ENCODE measurements around the gene MRPL42. TPM values are rescaled to one million over a fixed set of nuclear protein-coding genes. Genes with fewer than 3 reads are reported as not detected.
"Not testable (repeated sequence)": the region's sequence is repeated elsewhere in the genome, so short reads cannot be mapped to it uniquely, and the experiment has no call there.

Gene MRPL42
- total RNA-seq, result 10 to 100 TPM; 93.8 to 95.8 TPM

DNA sequence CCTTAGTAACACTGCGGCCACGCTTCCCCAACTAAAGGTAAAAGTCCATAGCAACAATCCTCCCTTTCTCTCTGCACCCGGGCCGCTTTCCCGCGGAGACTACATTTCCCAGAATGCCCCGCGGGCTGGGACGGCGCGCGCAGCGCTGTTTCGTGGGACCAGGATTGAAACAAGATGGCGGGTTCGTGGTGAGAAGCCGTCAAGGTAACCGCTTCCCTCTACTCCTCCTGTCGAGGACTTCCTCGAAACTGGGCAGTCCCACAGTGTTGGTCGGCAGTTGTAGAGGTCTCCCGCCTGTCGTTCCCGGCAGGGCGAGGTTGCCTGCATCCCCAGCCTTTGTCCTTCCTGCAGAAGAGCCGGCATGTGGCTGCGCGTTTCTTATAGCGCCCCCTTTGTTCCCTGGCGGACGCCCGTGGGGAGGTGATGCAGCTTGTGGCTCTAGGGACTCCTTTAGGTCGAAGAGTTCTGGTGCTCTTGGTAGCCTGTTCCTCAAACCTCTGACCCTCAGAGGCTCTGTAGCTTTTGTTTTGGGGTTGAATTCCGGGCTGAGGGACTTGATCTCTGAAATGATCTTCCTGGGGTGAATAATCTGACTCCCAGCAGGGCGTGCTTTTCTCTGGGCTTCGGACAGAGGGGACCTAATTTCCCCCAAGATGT is at the start of gene MRPL42:
Gene MRPL42, plus strand, starts transcription at position 164 of the 657 bp plus-strand sequence. CDS start 1,772 bp downstream, outside the sequence.
- H3K36me3 Mint-ChIP-seq (ENCODE audit: low read depth), result peaks cover 12% of the 10 kb centered on the region
- H3K9me3 Mint-ChIP-seq, result no peaks in the 10 kb centered on the region
- no peaks in the 10 kb centered on the region for H3K27me3 Mint-ChIP-seq (ENCODE audit: low read depth)
- peak within 1 kb of the TSS; percentile 91 for H3K27ac Mint-ChIP-seq
- CTCF ChIA-PET, result interaction anchor here (0.6 to 1.6 kb wide), 11 partner anchors 9 to 912 kb away, joined by 3 to 7 read pairs (median 4); partner anchors contain the start of gene UBE2N
- DNase-seq, result peak; percentile 95
- H3K4me1 Mint-ChIP-seq (ENCODE audit: low read depth), result peaks cover 32% of the 10 kb centered on the region
- intact Hi-C loops (cut with micrococcal nuclease), result loop anchor here (1.0 to 5.0 kb wide), 7 partner anchors 19 to 479 kb away; partner anchors contain the start of genes CRADD and NUDT4
- H3K4me3 Mint-ChIP-seq, result peak within 1 kb of the TSS; percentile 95

GRCh38 chr12:93417967-93418480 is 49.3 kb upstream of the MRPL42 start:
- Mint-ChIP-seq H3K4me1 (ENCODE audit: low read depth) (peaks cover 85% of the 10 kb centered on the region), H3K36me3 (ENCODE audit: low read depth) (peaks cover 5% of the 10 kb centered on the region), H3K27ac (no peak overlapping the region), H3K27me3 (ENCODE audit: low read depth) (no peaks in the 10 kb centered on the region), H3K9me3 (no peaks in the 10 kb centered on the region), H3K4me3 (no peak overlapping the region)
- DNase-seq, result no peak
- intact Hi-C loops (cut with micrococcal nuclease), result no loop called here
- CTCF ChIA-PET, result interaction anchor here (1.3 to 1.6 kb wide), 2 partner anchors 14 to 430 kb away, joined by 6 to 10 read pairs; no protein-coding TSS in a partner anchor

DNA sequence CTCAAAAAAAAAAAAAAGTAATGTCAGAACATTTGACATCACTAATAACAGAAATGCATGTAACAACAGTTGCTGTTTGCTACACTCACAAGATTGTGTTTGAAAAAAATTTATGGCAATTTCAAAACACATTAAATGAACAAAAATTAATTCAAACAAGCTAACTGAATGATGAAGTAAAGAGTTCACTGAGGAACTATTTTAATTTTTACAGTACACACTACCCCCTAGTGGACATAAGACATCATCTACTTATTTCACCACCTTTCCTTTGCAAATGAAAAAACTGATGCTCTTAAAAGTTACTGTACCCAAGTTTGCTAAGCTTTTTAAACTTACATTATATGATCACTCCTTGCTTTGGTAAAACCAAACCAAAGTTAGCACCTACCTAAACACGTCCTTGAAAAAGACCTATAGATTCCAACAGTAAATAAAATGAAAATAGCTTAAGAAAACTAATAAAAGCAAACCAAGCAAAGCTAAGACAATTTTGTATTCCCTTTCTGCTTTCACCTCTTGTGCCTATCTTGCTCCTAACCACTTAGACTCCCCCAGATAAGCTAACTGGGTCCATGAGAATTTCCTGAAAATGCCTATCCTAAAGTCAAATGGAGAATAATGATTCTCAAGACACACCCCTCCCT is 47.8 kb upstream of the MRPL42 start:
- H3K4me3 Mint-ChIP-seq, result no peak overlapping the region

GRCh38 chr12:93422050-93422449 is 45.3 kb upstream of the MRPL42 start:
- Mint-ChIP-seq H3K9me3 (no peaks in the 10 kb centered on the region), H3K4me3 (no peak overlapping the region), H3K27ac (no peak overlapping the region), H3K4me1 (ENCODE audit: low read depth) (peaks cover 88% of the 10 kb centered on the region), H3K27me3 (ENCODE audit: low read depth) (no peaks in the 10 kb centered on the region), H3K36me3 (ENCODE audit: low read depth) (no peaks in the 10 kb centered on the region)
- CTCF ChIA-PET, result interaction anchor here (0.6 to 4.1 kb wide), 4 partner anchors 11 to 835 kb away, joined by 3 to 27 read pairs (median 4); no protein-coding TSS in a partner anchor
- no peak for DNase-seq
- intact Hi-C loops (cut with micrococcal nuclease), result loop anchor here (5.0 kb wide), 1 partner anchor 680 kb away; no protein-coding TSS in a partner anchor

More for the DNA sequence above, 47.8 kb upstream of the MRPL42 start:
- H3K27ac Mint-ChIP-seq, result no peak overlapping the region
- intact Hi-C loops (cut with micrococcal nuclease), result loop anchor here (1.0 to 5.0 kb wide), 6 partner anchors 41 to 683 kb away; no protein-coding TSS in a partner anchor
- CTCF ChIA-PET, result interaction anchor here (0.6 to 4.1 kb wide), 33 partner anchors 9 to 688 kb away, joined by 3 to 32 read pairs (median 4); no protein-coding TSS in a partner anchor
- no peaks in the 10 kb centered on the region for H3K27me3 Mint-ChIP-seq (ENCODE audit: low read depth)
- peaks cover 88% of the 10 kb centered on the region for H3K4me1 Mint-ChIP-seq (ENCODE audit: low read depth)
- H3K36me3 Mint-ChIP-seq (ENCODE audit: low read depth), result peaks cover 3% of the 10 kb centered on the region
- no peaks in the 10 kb centered on the region for H3K9me3 Mint-ChIP-seq
- no peak for DNase-seq

- H3K27me3 Mint-ChIP-seq (ENCODE audit: low read depth), result no peaks in the 10 kb centered on the region
- H3K4me3 Mint-ChIP-seq, result no peak overlapping the region
- CTCF ChIA-PET, result interaction anchor here (0.9 to 1.4 kb wide), 4 partner anchors 9 to 675 kb away, joined by 3 to 6 read pairs (median 4); no protein-coding TSS in a partner anchor
- peaks cover 89% of the 10 kb centered on the region for H3K4me1 Mint-ChIP-seq (ENCODE audit: low read depth)
- intact Hi-C loops (cut with micrococcal nuclease), result loop anchor here (1.0 kb wide), 1 partner anchor 10 kb away; no protein-coding TSS in a partner anchor
- peaks cover 2% of the 10 kb centered on the region for H3K36me3 Mint-ChIP-seq (ENCODE audit: low read depth)
- no peaks in the 10 kb centered on the region for H3K9me3 Mint-ChIP-seq
- no peak for DNase-seq
- peak overlapping the region; percentile 41 for H3K27ac Mint-ChIP-seq
These were observed 41.4 kb upstream of the MRPL42 start for GRCh38 chr12:93425736-93426411.

DNA sequence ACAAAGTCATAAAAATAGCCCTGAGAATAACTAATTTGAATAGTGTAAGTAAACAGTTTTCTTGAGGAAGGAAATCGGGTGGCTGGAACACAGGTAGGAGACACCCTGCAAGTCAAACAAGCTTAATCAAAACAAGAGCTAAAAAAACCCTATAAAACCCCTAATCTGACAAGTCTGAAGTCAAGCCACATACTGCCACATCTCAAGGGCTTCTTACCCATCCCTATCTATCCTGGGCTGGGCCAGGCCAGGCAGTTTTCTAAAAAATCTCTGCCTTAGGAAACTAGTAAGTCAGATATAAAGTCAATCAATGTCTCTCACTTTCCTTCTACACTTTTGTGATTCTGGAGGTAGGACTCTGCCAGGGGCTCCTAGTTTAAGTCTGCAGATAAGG is 40.9 kb upstream of the MRPL42 start:
- CTCF ChIA-PET, result interaction anchor here (0.9 to 1.4 kb wide), 3 partner anchors 335 to 674 kb away, joined by 3 to 6 read pairs (median 4); no protein-coding TSS in a partner anchor

DNA sequence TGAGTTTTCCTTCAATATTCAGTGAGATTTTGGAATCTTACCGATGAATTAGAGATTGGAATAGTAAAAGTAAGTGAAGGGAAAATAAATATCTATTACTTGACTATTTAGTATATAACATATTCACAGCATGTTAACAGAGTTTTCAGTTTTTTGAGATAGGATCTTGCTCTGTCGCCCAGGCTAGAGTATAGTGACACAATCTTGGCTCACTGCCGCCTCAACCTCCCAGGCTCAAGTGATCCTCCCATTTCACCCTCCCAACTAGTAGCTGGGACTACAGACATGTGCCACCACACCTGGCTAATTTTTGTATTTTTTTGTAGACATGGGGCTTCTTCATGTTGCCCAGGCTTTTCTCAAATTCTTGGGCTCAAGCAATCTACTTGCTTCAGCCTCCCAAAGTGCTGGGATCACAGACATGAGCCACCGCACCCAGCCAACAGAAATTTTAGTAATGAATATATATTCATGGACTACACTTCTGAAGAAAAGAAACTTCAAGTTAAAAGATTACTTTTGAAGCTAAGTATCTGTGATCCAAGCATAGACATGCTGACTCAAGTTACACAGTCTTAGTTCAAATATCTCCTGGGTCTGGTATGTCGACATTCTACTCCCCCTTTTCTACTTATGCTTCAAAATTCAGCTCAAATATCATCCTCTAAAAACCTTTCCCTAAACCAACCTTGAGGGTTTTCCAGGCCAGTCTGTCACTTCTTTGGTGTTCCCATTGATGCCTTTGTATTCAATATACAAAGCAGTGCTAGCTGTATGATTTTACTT is 39.3 kb upstream of the MRPL42 start:
- no peaks in the 10 kb centered on the region for H3K9me3 Mint-ChIP-seq
- H3K36me3 Mint-ChIP-seq (ENCODE audit: low read depth), result peaks cover 5% of the 10 kb centered on the region
- CTCF ChIA-PET, result interaction anchor here (1.4 kb wide), 1 partner anchor 8 kb away, joined by 5 read pairs; no protein-coding TSS in a partner anchor
- H3K27ac Mint-ChIP-seq, result peak overlapping the region; percentile 52
- H3K4me1 Mint-ChIP-seq (ENCODE audit: low read depth), result peaks cover 82% of the 10 kb centered on the region
- H3K27me3 Mint-ChIP-seq (ENCODE audit: low read depth), result no peaks in the 10 kb centered on the region
- intact Hi-C loops (cut with micrococcal nuclease), result loop anchor here (2.0 kb wide), 1 partner anchor 13 kb away; no protein-coding TSS in a partner anchor
- H3K4me3 Mint-ChIP-seq, result no peak overlapping the region
- no peak for DNase-seq

More for the DNA sequence above, 40.9 kb upstream of the MRPL42 start:
- peak; percentile 34 for DNase-seq
- H3K9me3 Mint-ChIP-seq, result no peaks in the 10 kb centered on the region
- peaks cover 89% of the 10 kb centered on the region for H3K4me1 Mint-ChIP-seq (ENCODE audit: low read depth)
- peak overlapping the region; percentile 41 for H3K27ac Mint-ChIP-seq
- H3K4me3 Mint-ChIP-seq, result no peak overlapping the region
- intact Hi-C loops (cut with micrococcal nuclease), result loop anchor here (1.0 kb wide), 1 partner anchor 10 kb away; no protein-coding TSS in a partner anchor
- peaks cover 2% of the 10 kb centered on the region for H3K36me3 Mint-ChIP-seq (ENCODE audit: low read depth)
- H3K27me3 Mint-ChIP-seq (ENCODE audit: low read depth), result no peaks in the 10 kb centered on the region

- Mint-ChIP-seq H3K4me1 (ENCODE audit: low read depth) (peaks cover 83% of the 10 kb centered on the region), H3K36me3 (ENCODE audit: low read depth) (peaks cover 10% of the 10 kb centered on the region)
- intact Hi-C loops (cut with micrococcal nuclease), result loop anchor here (2.0 kb wide), 1 partner anchor 15 kb away; no protein-coding TSS in a partner anchor
These were observed 37.9 kb upstream of the MRPL42 start for GRCh38 chr12:93429448-93429847.

DNA sequence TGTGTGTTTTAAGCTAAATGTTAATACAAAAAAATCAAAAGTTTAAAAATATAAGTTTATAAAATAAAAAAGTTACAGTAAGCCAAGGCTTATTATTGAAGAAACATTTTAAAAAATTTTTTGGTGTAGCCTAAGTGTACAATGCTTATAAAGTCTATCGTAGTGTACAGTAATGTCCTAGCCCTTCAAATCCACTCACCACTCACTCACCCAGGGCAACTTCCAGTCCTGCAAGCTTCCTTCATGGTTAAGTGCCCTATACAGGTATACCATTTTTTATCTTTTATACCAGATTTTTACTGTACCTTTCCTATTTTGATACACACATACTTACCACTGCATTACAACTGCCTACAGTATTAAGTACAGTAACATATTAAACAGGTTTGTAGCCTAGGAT is 37.5 kb upstream of the MRPL42 start:
- Mint-ChIP-seq H3K27ac (no peak overlapping the region), H3K4me1 (ENCODE audit: low read depth) (peaks cover 80% of the 10 kb centered on the region), H3K9me3 (no peaks in the 10 kb centered on the region), H3K4me3 (no peak overlapping the region), H3K27me3 (ENCODE audit: low read depth) (no peaks in the 10 kb centered on the region), H3K36me3 (ENCODE audit: low read depth) (peaks cover 10% of the 10 kb centered on the region)
- intact Hi-C loops (cut with micrococcal nuclease), result loop anchor here (2.0 kb wide), 1 partner anchor 15 kb away; no protein-coding TSS in a partner anchor
- DNase-seq, result no peak
- CTCF ChIA-PET, result interaction anchor here (0.6 to 1.0 kb wide), 5 partner anchors 10 to 934 kb away, joined by 3 to 6 read pairs (median 4); no protein-coding TSS in a partner anchor

More at GRCh38 chr12:93429448-93429847, 37.9 kb upstream of the MRPL42 start:
- Mint-ChIP-seq H3K9me3 (no peaks in the 10 kb centered on the region), H3K4me3 (no peak overlapping the region), H3K27ac (no peak overlapping the region), H3K27me3 (ENCODE audit: low read depth) (no peaks in the 10 kb centered on the region)
- DNase-seq, result no peak
- CTCF ChIA-PET, result interaction anchor here (0.6 to 1.0 kb wide), 5 partner anchors 10 to 935 kb away, joined by 3 to 6 read pairs (median 4); no protein-coding TSS in a partner anchor

DNA sequence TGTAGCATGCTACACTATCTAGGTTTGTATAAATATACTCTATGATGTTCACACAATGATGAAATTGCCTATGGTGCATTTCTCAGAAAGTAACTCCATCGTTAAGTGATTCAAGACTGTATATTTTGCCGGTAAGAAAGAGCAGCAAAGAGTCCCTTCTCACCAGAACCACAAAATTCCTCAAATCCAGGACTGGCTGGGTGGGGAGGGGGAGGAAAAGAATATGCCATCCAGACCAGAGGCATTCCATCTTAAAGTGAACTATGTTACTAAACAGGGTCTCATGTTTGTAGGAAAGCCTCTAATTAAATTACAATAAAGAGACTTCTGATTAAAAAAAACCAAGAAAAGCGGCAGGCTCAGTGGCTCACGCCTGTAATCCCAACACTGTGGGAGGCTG is 37.0 kb upstream of the MRPL42 start:
- DNase-seq, result no peak
- Mint-ChIP-seq H3K27me3 (ENCODE audit: low read depth) (no peaks in the 10 kb centered on the region), H3K4me1 (ENCODE audit: low read depth) (peaks cover 80% of the 10 kb centered on the region), H3K4me3 (no peak overlapping the region), H3K27ac (no peak overlapping the region), H3K9me3 (no peaks in the 10 kb centered on the region), H3K36me3 (ENCODE audit: low read depth) (peaks cover 10% of the 10 kb centered on the region)
- CTCF ChIA-PET, result no interaction called here
- intact Hi-C loops (cut with micrococcal nuclease), result no loop called here

DNA sequence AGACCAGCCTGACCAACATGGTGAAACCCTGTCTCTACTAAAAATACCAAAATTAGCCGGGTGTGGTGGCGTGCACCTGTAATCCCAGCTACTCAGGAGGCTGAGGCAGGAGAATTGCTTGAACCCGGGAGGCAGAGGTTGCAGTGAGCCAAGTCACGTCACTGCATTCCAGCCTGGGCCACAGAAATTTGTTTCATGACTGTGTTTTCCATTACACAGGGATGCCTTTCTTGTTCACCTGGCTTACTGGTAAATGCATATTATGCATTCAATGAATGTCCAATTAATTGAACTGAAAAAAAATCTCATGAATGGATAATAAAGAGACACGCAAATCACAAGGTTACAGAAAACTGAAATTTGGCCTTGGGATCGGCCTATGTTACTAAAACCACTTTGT is 35.3 kb upstream of the MRPL42 start:
- H3K4me1 Mint-ChIP-seq (ENCODE audit: low read depth), result peaks cover 77% of the 10 kb centered on the region
- DNase-seq; H3K27me3 Mint-ChIP-seq (ENCODE audit: low read depth); H3K4me3 Mint-ChIP-seq; H3K9me3 Mint-ChIP-seq; intact Hi-C loops (cut with micrococcal nuclease); H3K36me3 Mint-ChIP-seq (ENCODE audit: low read depth); H3K27ac Mint-ChIP-seq: not testable (repeated sequence)
- CTCF ChIA-PET, result interaction anchor here (1.8 kb wide), 1 partner anchor 12 kb away, joined by 7 read pairs; no protein-coding TSS in a partner anchor

Data from activated naive CD4-positive, alpha-beta T cell treated with anti-CD3 and anti-CD28 coated beads for 36 hours (primary cell).